Measurements from ENCODE around the gene PRPS2.

The PRPS2 gene

DNA sequence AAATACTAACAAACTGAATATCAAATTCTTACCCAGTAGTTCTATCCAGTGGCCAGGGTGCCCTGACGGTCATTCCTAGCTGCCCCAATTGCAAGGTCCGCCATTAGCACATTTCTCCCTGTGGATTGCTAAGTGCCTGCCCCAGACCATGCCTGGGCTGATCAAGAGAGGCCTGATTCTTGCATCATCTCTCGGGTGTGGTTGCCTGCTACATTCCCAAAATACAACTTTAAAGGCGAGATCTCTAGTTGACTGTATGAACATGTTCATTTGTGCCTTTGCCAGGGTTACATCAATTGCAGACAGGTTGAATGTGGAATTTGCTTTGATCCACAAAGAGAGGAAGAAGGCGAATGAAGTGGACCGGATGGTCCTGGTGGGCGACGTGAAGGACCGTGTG lies 28.0 kb downstream of the PRPS2 start:
- Histone ChIP-seq H3K4me3 (ENCODE audit: low read length) (no peak overlapping the region), H3K27ac (ENCODE audit: low read length) (no peak overlapping the region), H3K9ac (ENCODE audit: low read depth, low read length) (no peak overlapping the region), H3K27me3 (ENCODE audit: insufficient read depth, low read length) (no peaks in the 10 kb centered on the region), H3K36me3 (ENCODE audit: insufficient read depth, low read depth, low read length) (peaks cover 69% of the 10 kb centered on the region), H3K4me1 (ENCODE audit: insufficient read depth, low read length) (no peaks in the 10 kb centered on the region), H3K9me3 (ENCODE audit: insufficient read depth, low read depth, low read length) (no peaks in the 10 kb centered on the region)

DNA sequence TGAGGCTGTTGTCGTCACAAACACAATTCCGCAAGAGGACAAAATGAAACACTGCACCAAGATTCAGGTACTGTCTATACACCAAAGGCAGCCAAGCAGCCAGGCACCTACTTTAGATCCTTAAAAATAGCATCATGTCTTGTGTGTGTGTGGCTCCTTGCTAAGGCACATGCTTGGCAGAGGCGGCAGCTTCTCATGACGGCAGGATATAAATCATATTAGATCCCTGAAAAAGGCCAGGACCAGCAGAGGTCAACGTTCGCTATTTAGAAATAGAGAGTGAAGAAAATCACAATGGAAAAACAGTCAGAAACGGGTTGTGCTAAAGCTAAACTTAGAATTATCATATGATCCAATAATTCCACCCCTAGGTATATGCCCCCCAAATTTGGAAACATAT lies 29.5 kb downstream of the PRPS2 start:
- Histone ChIP-seq H3K36me3 (ENCODE audit: insufficient read depth, low read depth, low read length) (peaks cover 82% of the 10 kb centered on the region), H3K4me1 (ENCODE audit: insufficient read depth, low read length) (no peaks in the 10 kb centered on the region), H3K27ac (ENCODE audit: low read length) (no peak overlapping the region), H3K4me3 (ENCODE audit: low read length) (no peak overlapping the region), H3K27me3 (ENCODE audit: insufficient read depth, low read length) (no peaks in the 10 kb centered on the region), H3K9ac (ENCODE audit: low read depth, low read length) (no peak overlapping the region), H3K9me3 (ENCODE audit: insufficient read depth, low read depth, low read length) (no peaks in the 10 kb centered on the region)

DNA sequence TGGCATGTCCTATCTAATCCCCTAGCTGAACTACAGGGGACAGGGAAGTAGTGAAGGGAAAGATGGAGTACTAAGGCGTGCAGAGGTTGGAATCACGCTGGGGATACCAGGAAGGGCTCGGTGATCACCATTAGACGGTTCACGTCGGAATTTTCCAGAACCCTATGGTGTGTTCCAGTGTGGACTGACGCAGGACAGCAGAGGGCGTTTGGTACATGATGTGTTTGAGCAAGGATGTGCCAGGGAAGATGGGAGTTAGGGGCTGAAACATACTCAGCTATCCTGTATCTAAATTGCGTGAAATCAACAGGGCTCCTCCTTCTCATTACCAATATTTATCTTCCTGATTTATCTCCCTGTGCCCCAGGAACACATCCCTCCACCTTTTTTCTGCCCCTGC lies 33.7 kb downstream of the PRPS2 start:
- Histone ChIP-seq H3K27me3 (ENCODE audit: insufficient read depth, low read length) (no peaks in the 10 kb centered on the region), H3K27ac (ENCODE audit: low read length) (no peak overlapping the region), H3K9me3 (ENCODE audit: insufficient read depth, low read depth, low read length) (no peaks in the 10 kb centered on the region), H3K36me3 (ENCODE audit: insufficient read depth, low read depth, low read length) (peaks cover 55% of the 10 kb centered on the region), H3K9ac (ENCODE audit: low read depth, low read length) (no peak overlapping the region), H3K4me3 (ENCODE audit: low read length) (no peak overlapping the region), H3K4me1 (ENCODE audit: insufficient read depth, low read length) (no peaks in the 10 kb centered on the region)

DNA sequence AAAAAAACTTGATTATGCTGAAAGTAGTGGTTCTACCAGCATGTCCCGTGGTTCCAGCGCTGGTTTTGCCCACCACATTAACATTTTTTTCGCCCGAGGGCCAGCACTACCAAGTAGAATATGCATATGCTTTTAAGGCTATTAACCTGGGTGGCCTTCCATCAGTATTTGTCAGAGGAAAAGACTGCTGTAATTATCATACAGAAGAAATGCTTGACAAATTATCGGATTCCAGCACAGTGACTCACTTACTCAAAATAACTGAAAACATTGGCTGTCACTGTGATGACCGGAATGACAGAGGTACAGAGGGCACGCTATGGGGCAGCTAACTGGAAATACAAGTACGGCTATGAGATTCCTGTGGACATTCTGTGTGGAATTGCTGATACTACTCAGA lies 34.6 kb downstream of the PRPS2 start:
- Histone ChIP-seq H3K9ac (ENCODE audit: low read depth, low read length) (no peak overlapping the region), H3K27me3 (ENCODE audit: insufficient read depth, low read length) (no peaks in the 10 kb centered on the region), H3K4me1 (ENCODE audit: insufficient read depth, low read length) (no peaks in the 10 kb centered on the region), H3K4me3 (ENCODE audit: low read length) (no peak overlapping the region), H3K27ac (ENCODE audit: low read length) (no peak overlapping the region), H3K9me3 (ENCODE audit: insufficient read depth, low read depth, low read length) (no peaks in the 10 kb centered on the region), H3K36me3 (ENCODE audit: insufficient read depth, low read depth, low read length) (peaks cover 47% of the 10 kb centered on the region)

DNA sequence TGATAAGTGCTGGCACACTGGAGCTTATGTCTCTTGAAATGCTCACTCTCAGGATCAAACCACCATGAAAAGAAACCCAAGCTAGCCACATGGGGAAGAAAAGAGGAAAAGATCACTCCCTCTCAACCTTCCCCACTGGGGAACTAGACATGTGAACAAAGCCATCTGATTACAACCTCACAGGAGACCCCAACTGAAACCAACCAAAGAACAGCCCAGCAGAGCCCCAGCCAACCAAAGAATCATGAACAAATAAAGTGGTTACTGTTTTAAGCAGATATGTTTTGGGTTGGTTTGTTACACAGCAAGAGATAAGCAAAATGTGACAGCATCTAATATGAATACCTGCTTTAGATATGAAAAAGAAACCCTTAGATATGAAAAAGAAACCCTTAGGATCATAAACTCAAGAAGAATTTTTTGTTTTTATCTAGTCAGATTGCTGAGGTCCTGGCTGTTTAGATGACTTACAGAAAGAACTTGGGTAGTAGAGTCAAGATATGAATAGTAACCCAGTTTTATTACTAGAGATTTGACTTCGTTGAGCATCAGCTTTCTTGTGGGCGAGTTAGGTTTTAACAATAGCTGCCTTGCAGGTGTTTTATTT lies 52.0 kb downstream of the PRPS2 start:
- no peaks in the 10 kb centered on the region for H3K9me3 ChIP-seq (ENCODE audit: insufficient read depth, low read depth, low read length)
- H3K27ac ChIP-seq (ENCODE audit: low read length), result no peak overlapping the region
- no peaks in the 10 kb centered on the region for H3K27me3 ChIP-seq (ENCODE audit: insufficient read depth, low read length)
- no peak overlapping the region for H3K4me3 ChIP-seq (ENCODE audit: low read length)
- H3K4me1 ChIP-seq (ENCODE audit: insufficient read depth, low read length), result no peaks in the 10 kb centered on the region
- H3K9ac ChIP-seq (ENCODE audit: low read depth, low read length), result no peak overlapping the region
- no peaks in the 10 kb centered on the region for H3K36me3 ChIP-seq (ENCODE audit: insufficient read depth, low read depth, low read length)

DNA sequence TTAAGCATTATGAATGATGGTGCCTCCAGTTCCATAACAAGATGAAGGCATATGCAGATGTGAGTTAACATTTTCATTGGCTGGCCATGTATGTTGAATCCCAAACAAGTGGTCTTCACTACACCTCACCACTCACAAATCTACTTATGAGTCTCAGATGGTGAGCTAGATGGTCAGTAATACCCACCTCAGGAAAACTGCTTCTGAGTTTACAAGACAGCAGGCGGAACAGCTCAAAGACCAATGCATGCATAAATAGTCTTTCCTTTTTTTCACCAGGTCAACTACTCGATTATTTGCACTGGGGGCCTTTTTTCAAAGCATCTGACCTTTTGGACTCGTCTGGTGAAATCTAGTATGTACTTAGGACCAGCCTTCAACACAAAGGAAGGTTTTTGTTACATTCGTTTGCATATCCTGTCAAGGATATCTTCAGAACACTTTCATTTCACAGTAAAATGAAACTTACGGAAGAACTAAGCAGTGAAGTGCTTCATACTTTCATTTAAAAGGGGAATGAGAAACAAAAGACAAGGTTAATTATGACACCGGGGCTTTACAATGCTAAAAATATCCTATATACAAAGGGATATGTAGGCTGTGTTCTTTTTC lies 52.6 kb downstream of the PRPS2 start:
- no peaks in the 10 kb centered on the region for H3K9me3 ChIP-seq (ENCODE audit: insufficient read depth, low read depth, low read length)
- H3K27ac ChIP-seq (ENCODE audit: low read length), result no peak overlapping the region
- no peak overlapping the region for H3K4me3 ChIP-seq (ENCODE audit: low read length)
- H3K4me1 ChIP-seq (ENCODE audit: insufficient read depth, low read length), result no peaks in the 10 kb centered on the region
- no peaks in the 10 kb centered on the region for H3K36me3 ChIP-seq (ENCODE audit: insufficient read depth, low read depth, low read length)
- H3K9ac ChIP-seq (ENCODE audit: low read depth, low read length), result no peak overlapping the region
- no peaks in the 10 kb centered on the region for H3K27me3 ChIP-seq (ENCODE audit: insufficient read depth, low read length)

DNA sequence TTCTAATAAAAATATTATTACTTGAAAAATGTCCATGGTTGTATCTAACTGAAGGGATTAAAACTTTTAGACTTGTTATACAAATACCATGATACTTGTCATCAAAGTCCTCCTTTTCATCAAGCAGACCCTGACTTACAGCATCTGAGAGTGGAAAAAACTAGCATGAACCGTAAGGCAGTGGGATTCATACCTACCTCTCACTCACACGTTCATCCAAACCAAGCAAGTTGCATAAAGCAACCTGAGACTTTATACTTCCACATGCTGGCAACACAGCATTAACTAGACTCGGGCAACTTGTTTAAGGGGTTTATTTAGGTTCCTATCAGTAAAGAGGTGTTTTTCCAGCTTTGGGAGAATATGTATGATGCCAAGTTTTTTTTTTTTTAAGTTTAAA lies 53.1 kb downstream of the PRPS2 start:
- Histone ChIP-seq H3K27me3 (ENCODE audit: insufficient read depth, low read length) (no peaks in the 10 kb centered on the region), H3K9me3 (ENCODE audit: insufficient read depth, low read depth, low read length) (no peaks in the 10 kb centered on the region), H3K4me3 (ENCODE audit: low read length) (no peak overlapping the region), H3K36me3 (ENCODE audit: insufficient read depth, low read depth, low read length) (no peaks in the 10 kb centered on the region), H3K4me1 (ENCODE audit: insufficient read depth, low read length) (no peaks in the 10 kb centered on the region), H3K27ac (ENCODE audit: low read length) (no peak overlapping the region), H3K9ac (ENCODE audit: low read depth, low read length) (no peak overlapping the region)

DNA sequence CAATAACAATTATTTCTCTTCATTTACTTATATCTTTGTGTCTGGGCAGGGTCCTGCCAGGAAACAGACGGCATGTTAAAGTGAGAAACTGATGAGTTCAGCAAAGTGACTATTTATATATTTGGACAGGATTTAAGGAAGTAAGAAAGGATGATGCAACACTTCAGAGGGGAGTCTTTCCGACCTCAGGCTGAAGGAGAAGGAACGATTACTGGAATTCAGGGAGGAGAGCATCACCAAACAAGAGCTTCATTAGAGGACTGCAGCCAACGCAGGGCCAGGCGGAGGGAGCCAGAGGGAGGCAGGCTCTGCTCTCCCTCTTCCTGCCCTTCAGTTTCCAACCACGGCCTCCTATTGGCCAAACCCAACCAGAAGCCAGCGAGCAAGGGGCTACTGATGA lies 74.1 kb downstream of the PRPS2 start:
- H3K27ac ChIP-seq (ENCODE audit: low read length), result no peak overlapping the region
- H3K4me3 ChIP-seq (ENCODE audit: low read length), result no peak overlapping the region
- H3K9me3 ChIP-seq (ENCODE audit: insufficient read depth, low read depth, low read length), result no peaks in the 10 kb centered on the region; the same call in 1 of the 2 replicates
- no peaks in the 10 kb centered on the region for H3K36me3 ChIP-seq (ENCODE audit: insufficient read depth, low read depth, low read length)
- H3K9ac ChIP-seq (ENCODE audit: low read depth, low read length), result no peak overlapping the region
- H3K4me1 ChIP-seq (ENCODE audit: insufficient read depth, low read length), result no peaks in the 10 kb centered on the region
- no peaks in the 10 kb centered on the region for H3K27me3 ChIP-seq (ENCODE audit: insufficient read depth, low read length)

DNA sequence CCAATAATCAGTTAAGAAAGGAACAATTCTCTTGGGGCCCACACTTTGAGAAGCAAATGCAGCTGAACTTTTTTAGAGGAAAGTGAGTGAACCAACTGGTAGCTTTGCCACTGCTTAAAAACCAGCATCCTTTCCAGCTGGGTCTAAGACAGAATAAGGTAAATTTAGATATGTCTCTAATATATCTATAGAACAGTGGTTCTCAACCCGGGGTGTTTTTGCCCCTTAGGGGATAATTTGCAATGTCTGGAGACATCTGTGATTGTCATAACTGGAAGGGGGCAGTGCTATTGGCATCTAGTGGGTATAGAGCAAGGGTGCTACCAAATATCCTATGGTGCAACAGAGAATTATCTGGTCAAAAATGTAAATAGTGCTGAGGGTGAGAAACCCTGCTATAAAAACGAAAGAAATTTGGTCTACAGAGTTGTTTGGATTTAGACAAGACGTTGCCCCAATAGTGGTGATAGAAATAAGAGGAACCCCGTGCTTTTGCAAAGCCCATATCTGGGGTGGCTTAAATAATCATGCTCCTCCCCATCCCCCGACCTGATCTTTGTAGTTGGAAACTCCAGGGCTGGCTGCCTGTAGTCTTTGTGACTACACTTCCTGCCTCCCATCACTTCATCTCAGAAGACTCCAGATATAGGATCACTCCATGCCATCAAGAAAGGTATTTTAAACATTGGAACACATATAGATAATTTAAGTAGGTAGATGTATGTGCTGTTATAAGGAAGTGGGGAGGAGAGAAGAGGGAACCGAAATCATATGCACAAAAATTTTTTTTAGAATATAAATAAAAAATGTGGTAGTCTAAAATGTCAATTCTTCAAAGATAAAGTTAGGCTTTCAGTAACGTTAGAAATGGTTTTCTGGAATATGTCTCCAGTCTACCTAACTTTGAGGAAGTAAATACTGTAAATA lies 75.5 kb downstream of the PRPS2 start, which contains the start of gene TLR7:
Gene TLR7, plus strand, starts transcription at position 622 of the 927 bp plus-strand sequence. CDS start 507 bp downstream, outside the sequence.
- no peak within 1 kb of the TSS for H3K9ac ChIP-seq (ENCODE audit: low read depth, low read length)
- H3K4me1 ChIP-seq (ENCODE audit: insufficient read depth, low read length), result no peaks in the 10 kb centered on the region
- H3K9me3 ChIP-seq (ENCODE audit: insufficient read depth, low read depth, low read length), result no peaks in the 10 kb centered on the region; the same call in 1 of the 2 replicates
- H3K27ac ChIP-seq (ENCODE audit: low read length), result no peak within 1 kb of the TSS
- no peak within 1 kb of the TSS for H3K4me3 ChIP-seq (ENCODE audit: low read length)
- H3K27me3 ChIP-seq (ENCODE audit: insufficient read depth, low read length), result no peaks in the 10 kb centered on the region
- H3K36me3 ChIP-seq (ENCODE audit: insufficient read depth, low read depth, low read length), result no peaks in the 10 kb centered on the region

DNA sequence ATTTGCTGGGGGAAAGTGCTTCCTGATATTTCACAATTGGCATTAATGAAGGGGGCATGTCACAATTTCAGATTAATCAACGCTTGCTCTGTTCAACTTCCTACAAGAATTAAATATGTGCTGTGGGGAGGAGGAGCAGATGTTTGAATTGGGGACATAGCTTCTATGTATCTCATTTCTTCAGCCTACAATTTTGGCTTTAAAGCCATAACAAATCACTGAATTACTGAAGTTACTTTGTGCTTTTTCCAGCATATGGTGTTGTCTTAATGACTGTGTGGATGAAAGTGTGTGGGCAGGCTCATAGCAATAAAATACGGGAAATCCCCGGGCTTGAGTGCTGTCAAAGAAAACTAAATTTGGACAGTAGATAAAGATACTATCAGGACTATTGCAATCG lies 76.5 kb downstream of the PRPS2 start:
- H3K27me3 ChIP-seq (ENCODE audit: insufficient read depth, low read length), result no peaks in the 10 kb centered on the region
- H3K27ac ChIP-seq (ENCODE audit: low read length), result no peak overlapping the region
- no peak overlapping the region for H3K4me3 ChIP-seq (ENCODE audit: low read length)
- H3K9ac ChIP-seq (ENCODE audit: low read depth, low read length), result no peak overlapping the region
- no peaks in the 10 kb centered on the region; the same call in 1 of the 2 replicates for H3K9me3 ChIP-seq (ENCODE audit: insufficient read depth, low read depth, low read length)
- no peaks in the 10 kb centered on the region for H3K4me1 ChIP-seq (ENCODE audit: insufficient read depth, low read length)
- H3K36me3 ChIP-seq (ENCODE audit: insufficient read depth, low read depth, low read length), result no peaks in the 10 kb centered on the region

DNA sequence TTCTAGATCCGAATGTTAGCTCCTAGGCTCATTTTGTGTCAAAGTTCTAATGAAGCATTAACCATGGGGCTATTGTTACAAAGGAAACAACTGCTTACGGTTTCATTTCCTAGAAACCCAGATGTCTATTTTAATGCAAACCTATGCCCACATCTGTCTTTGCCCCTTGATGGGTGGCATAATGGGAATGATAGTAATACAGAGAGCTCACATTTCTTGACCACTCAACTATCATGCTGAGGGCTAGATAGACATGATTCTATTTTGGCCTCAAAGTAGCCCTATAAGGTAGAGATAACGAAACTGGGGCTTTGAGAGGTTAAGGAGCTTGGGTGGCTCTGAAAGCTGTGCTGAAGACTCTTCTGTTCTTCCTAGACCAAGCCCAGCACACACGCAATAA lies 77.5 kb downstream of the PRPS2 start:
- no peak overlapping the region for H3K9ac ChIP-seq (ENCODE audit: low read depth, low read length)
- no peak overlapping the region for H3K27ac ChIP-seq (ENCODE audit: low read length)

More for the DNA sequence above, 77.5 kb downstream of the PRPS2 start:
- H3K4me3 ChIP-seq (ENCODE audit: low read length), result no peak overlapping the region
- no peaks in the 10 kb centered on the region; the same call in 1 of the 2 replicates for H3K9me3 ChIP-seq (ENCODE audit: insufficient read depth, low read depth, low read length)
- H3K27me3 ChIP-seq (ENCODE audit: insufficient read depth, low read length), result no peaks in the 10 kb centered on the region
- no peaks in the 10 kb centered on the region for H3K4me1 ChIP-seq (ENCODE audit: insufficient read depth, low read length)
- H3K36me3 ChIP-seq (ENCODE audit: insufficient read depth, low read depth, low read length), result no peaks in the 10 kb centered on the region

Data from iPS-20b (cell line).